ENCODE results near the gene DLX1.

DLX1 gene

GRCh38 chr2:172087207-172087779, 2.0 kb downstream of the DLX1 start:
- DNase-seq (ENCODE audit: low spot score) = peak; percentile 3

- peak; percentile 2 for DNase-seq (ENCODE audit: low spot score)
These were observed 2.5 kb downstream of the DLX1 start for GRCh38 chr2:172087780-172088244.

GRCh38 chr2:172088245-172089004, 3.1 kb downstream of the DLX1 start:
- DNase-seq (ENCODE audit: low spot score) = peak; percentile 5

GRCh38 chr2:172089005-172089504, 3.7 kb downstream of the DLX1 start:
- no peak for DNase-seq (ENCODE audit: low spot score)

GRCh38 chr2:172089633-172090032, 4.3 kb downstream of the DLX1 start:
- no peak for DNase-seq (ENCODE audit: low spot score)

DNA sequence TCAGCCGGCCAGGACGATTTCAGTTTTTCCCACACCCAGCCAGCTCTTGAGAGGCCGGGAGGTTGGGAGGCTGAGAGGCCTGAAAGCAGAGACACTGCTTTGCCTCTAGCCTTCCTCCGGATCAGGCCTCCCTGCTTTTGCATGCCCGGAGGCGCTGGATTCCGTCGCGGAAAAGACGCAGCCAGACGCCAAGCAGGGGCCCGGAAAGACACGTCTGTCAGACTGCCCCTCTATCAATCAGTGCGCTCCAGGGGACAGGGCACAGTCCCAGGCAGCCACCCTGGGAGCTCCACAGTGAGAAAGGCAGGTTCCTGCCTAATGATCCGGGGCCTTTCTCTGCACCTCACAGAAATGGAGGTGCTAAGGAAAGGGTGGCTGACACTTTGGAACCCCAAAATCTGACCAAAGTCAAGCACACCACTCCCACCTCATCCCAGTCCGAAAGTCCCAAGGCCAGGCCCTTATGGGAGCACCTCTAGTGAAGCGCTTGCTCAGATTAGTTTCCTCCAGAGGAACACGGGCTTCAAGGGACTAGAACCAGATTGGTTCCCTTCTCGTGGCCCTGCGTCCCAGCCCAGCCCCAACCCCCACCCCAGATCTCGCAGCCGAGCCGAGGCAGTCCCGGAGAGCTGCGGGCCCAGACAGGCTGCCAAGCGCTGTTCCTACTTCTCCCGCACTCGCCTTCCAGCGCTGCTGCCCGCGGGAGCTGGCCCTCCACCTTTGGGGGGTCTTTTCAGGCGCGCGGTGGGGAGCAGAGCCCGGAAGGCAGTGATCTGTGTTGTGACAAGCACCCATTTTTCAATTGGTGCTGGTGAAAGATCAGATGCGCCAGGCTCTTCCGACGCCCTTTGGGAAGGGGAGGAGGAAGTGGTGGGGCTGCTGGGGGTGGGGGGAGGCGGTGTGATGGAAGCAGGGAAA, 5.0 kb downstream of the DLX1 start:
- DNase-seq (ENCODE audit: low spot score) = peak; percentile 7

GRCh38 chr2:172091000-172091641, 5.8 kb downstream of the DLX1 start:
- DNase-seq (ENCODE audit: low spot score) = peak; percentile 4

- peak; percentile 2 for DNase-seq (ENCODE audit: low spot score)
These were observed 6.7 kb downstream of the DLX1 start for GRCh38 chr2:172091761-172092566.

GRCh38 chr2:172092716-172093415, 7.6 kb downstream of the DLX1 start:
- peak; percentile 3 for DNase-seq (ENCODE audit: low spot score)

- DNase-seq (ENCODE audit: low spot score) = peak; percentile 15
These were observed 8.3 kb downstream of the DLX1 start for GRCh38 chr2:172093416-172094293.

- DNase-seq (ENCODE audit: low spot score) = peak; percentile 67
These were observed 9.2 kb downstream of the DLX1 start for GRCh38 chr2:172094294-172095145.

GRCh38 chr2:172095146-172095904, 10.0 kb downstream of the DLX1 start:
- DNase-seq (ENCODE audit: low spot score) = peak; percentile 85

GRCh38 chr2:172095905-172096625, 10.8 kb downstream of the DLX1 start:
- peak; percentile 29 for DNase-seq (ENCODE audit: low spot score)

GRCh38 chr2:172096626-172097547, 11.6 kb downstream of the DLX1 start:
- peak; percentile 74 for DNase-seq (ENCODE audit: low spot score)

DNA sequence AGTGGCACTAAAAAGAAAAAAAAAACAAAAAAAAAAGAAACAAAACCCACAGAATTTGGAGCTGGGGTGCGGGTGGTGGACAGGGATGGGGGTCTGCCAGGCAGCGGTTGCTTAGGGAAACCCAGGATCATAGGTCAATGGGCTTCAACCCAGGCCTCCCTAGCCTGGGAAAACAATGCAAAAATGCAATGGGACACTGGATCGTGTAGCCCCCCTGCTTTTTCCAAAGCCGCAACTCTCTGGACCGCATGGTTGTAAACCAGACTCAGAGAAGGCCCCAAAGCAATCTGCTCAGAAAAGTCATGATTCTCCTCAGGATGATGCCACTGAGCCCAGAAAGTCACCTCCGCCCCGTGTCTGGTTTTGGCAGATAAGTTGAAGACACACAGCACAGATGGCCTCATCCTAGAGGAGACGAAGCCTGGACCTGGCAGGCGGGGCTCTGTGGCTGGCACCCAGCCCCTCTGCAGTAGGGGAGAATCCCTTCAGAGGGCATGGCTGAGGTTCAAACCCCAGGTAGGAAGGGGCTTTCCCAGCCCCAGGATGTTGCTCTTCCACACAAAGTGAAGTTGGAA, 12.3 kb downstream of the DLX1 start:
- DNase-seq (ENCODE audit: low spot score) = peak; percentile 20

DNA sequence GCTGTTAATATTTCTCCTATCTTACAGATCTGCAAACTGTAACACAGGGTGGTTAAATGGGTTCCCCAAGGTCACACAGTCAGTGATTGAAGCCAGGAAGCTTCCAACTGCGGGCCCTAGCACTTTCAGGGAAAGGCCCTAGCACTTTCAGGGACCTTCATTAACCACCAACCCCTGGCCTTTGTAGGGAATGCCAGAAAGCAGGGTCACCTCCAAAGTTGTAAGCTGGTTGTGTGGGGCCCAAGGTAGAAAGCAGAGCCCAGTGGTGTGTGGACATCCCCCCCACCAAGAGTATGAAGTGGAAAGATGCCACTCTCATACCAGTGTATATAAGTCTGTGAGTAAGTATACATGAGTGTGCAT, 13.0 kb downstream of the DLX1 start:
- no peak for DNase-seq (ENCODE audit: low spot score)
